BLaER1 treated with 17β-estradiol and CSF1 and Interleukin-3, amounts not matched to agents 10 nM and 100 nM (cell line): Measurements from ENCODE around the gene FCER1A.
A peak's percentile ranks its signal among the peaks of the same experiment; 100 is the strongest.

ENCODE experiments used
- H3K27ac ChIP-seq, 11 experiments: shearing (Covaris generic); formaldehyde crosslinking; 2 replicates each; pipeline ENCODE4 v1.8.1; 2022
- H3K27me3 ChIP-seq, 11 experiments: shearing (Covaris generic); formaldehyde crosslinking; 2 replicates each; pipeline ENCODE4 v1.8.1; 2022
- H3K36me3 ChIP-seq, 11 experiments: shearing (Covaris generic); formaldehyde crosslinking; 2 replicates each; pipeline ENCODE4 v1.8.1; 2022
- H3K4me1 ChIP-seq, 10 experiments: shearing (Covaris generic); formaldehyde crosslinking; 2 replicates each; pipeline ENCODE4 v1.8.1; 2022
- H3K4me2 ChIP-seq, 11 experiments: shearing (Covaris generic); formaldehyde crosslinking; 2 replicates each; pipeline ENCODE4 v1.8.1; 2022
- H3K4me3 ChIP-seq, 10 experiments: shearing (Covaris generic); formaldehyde crosslinking; 2 replicates each; pipeline ENCODE4 v1.8.1; 2022
- H3K9ac ChIP-seq, 11 experiments: shearing (Covaris generic); formaldehyde crosslinking; 2 replicates each; pipeline ENCODE4 v1.8.1; 2022
- H3K9me3 ChIP-seq, 11 experiments: shearing (Covaris generic); formaldehyde crosslinking; replicated peaks in 1 of 11; 2 replicates each; pipeline ENCODE4 v1.8.1; 2022
- H4K20me1 ChIP-seq, 11 experiments: shearing (Covaris generic); formaldehyde crosslinking; 2 replicates each; pipeline ENCODE4 v1.8.1; 2022
- Cebpa-rat ChIP-seq, 11 experiments: shearing (Covaris generic); IDR thresholded peaks; 2 replicates each; pipeline ENCODE4 v1.8.1; 2022

FCER1A gene

DNA sequence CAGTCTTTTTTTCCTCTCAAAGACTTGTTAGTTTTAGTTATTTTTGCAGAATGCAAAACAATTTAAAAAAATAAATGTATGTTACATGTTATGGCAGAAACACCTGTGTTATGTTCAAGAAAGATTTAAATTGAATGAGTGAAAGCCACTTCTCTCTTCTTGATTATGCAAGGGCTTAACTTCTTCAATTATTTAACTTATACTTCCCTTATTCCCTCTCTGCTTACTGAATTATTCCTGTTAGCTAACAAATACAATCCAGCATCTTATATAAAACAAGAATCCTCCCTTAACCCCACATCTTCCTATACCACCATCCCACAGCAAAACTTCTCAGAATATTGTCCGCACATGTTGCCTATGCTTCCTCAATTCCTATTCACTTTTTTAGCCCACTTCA lies 10.7 kb upstream of the FCER1A start:
- H3K4me3 ChIP-seq = no peak overlapping the region
- no peak overlapping the region for H3K9ac ChIP-seq
- no peaks in the 10 kb centered on the region for H4K20me1 ChIP-seq
- no peaks in the 10 kb centered on the region for H3K9me3 ChIP-seq
- peaks cover 0 to 14% (median 0%) of the 10 kb centered on the region in 10 experiments; a peak in 2 of 20 replicates for H3K4me1 ChIP-seq
- no peak overlapping the region for H3K27ac ChIP-seq
- no peaks in the 10 kb centered on the region for H3K27me3 ChIP-seq
- H3K4me2 ChIP-seq = peak overlapping the region in 1 of 11 experiments; percentile 26; a peak in 1 of 22 replicates
- no peaks in the 10 kb centered on the region for H3K36me3 ChIP-seq
- no peak for TF ChIP-seq Cebpa-rat (IDR thresholded peaks at IDR 0.05)

DNA sequence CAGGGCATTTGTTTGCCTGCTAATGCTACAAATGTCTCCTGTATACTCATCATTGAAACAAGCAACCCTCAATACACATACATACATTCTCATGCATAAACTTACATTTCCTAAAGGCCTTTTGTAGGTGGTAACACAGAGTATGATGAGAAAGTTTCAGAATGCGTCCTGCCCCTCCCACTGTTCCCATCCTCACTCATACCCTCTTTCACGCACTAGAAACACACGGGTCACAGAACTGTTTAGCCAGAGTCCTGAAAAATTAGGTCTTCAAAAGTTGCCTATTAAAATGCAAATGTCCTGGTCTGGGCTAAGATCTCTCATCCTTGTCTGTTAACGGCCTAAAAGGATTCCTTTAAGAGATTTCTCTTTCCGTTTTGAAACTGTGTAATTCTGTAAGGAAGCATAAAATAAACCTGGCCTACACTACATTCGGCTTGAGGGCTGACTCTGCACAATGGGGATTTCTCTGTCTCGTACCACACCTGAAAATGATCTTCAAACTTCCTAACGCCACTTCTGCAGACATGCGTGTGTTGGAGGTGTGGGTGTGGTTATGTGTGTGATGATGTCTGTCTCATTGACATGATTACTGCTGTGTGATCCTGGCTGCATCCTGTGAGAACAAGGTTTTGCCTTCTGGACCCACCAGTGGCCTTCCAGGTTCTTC lies 5.3 kb upstream of the FCER1A start:
- Histone ChIP-seq H3K4me2 (no peak overlapping the region), H3K27ac (no peak overlapping the region)

DNA sequence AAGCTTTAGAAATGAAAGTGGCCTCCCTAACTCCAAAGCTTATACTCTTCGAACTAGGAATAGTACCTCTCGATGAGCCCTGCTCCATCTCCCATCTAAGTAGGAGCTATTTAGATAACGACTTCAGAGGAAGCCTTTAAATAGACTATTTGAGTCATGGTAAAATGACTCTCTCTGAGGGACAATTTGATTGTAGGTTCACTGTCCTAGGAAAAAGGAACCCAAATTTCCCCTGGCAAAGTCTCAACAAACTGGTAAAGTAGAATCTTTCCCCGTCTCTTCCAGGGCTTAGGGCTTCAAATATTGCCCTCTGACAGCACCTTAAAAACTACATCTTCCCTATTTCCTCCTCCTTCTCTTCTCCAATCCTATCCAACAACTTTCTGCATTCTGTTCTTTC lies 2.0 kb upstream of the FCER1A start:
- TF ChIP-seq Cebpa-rat (IDR thresholded peaks at IDR 0.05) = no peak
- no peaks in the 10 kb centered on the region for H3K27me3 ChIP-seq
- H3K4me2 ChIP-seq = no peak overlapping the region; a peak in 1 of 22 replicates
- no peaks in the 10 kb centered on the region for H3K9me3 ChIP-seq
- no peak overlapping the region for H3K9ac ChIP-seq
- H3K4me1 ChIP-seq = peaks cover 0 to 16% (median 0%) of the 10 kb centered on the region in 10 experiments; a peak in 7 of 20 replicates
- no peaks in the 10 kb centered on the region for H4K20me1 ChIP-seq
- H3K36me3 ChIP-seq = no peaks in the 10 kb centered on the region
- H3K4me3 ChIP-seq = no peak overlapping the region
- H3K27ac ChIP-seq = no peak overlapping the region

More for the DNA sequence above, 5.3 kb upstream of the FCER1A start:
- H3K9me3 ChIP-seq = no peaks in the 10 kb centered on the region
- H3K4me3 ChIP-seq = no peak overlapping the region
- H3K36me3 ChIP-seq = no peaks in the 10 kb centered on the region
- peaks cover 0 to 5% (median 0%) of the 10 kb centered on the region in 10 experiments; a peak in 4 of 20 replicates for H3K4me1 ChIP-seq
- H3K9ac ChIP-seq = no peak overlapping the region
- H3K27me3 ChIP-seq = no peaks in the 10 kb centered on the region
- H4K20me1 ChIP-seq = no peaks in the 10 kb centered on the region
- TF ChIP-seq Cebpa-rat (IDR thresholded peaks at IDR 0.05) = no peak

DNA sequence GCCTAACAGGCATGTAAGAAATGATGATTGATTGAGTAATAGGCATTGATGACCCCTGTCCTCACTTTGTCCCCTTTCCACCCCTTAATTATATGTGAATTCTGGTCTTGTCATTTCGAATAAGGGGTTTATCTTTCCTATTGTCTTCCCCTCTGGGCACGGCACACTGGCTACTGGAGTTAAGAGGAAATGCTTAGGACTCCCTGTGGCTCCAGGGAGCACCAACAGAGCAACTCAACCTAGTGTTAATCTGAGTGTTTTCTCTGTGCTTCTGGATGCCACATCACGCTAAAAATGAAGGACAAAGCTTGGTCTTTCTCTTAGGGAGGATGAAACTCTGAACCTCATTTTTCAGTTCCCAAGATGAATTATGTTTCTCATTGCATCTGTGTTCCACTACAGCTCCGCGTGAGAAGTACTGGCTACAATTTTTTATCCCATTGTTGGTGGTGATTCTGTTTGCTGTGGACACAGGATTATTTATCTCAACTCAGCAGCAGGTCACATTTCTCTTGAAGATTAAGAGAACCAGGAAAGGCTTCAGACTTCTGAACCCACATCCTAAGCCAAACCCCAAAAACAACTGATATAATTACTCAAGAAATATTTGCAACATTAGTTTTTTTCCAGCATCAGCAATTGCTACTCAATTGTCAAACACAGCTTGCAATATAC lies 5.3 kb downstream of the FCER1A start:
- Histone ChIP-seq H3K27me3 (no peaks in the 10 kb centered on the region), H3K36me3 (no peaks in the 10 kb centered on the region), H3K9ac (no peak overlapping the region), H3K4me2 (no peak overlapping the region), H4K20me1 (no peaks in the 10 kb centered on the region), H3K27ac (no peak overlapping the region), H3K4me3 (no peak overlapping the region), H3K4me1 (peaks cover 0 to 5% (median 0%) of the 10 kb centered on the region in 10 experiments; a peak in 4 of 20 replicates), H3K9me3 (no peaks in the 10 kb centered on the region)
- no peak for TF ChIP-seq Cebpa-rat (IDR thresholded peaks at IDR 0.05)

DNA sequence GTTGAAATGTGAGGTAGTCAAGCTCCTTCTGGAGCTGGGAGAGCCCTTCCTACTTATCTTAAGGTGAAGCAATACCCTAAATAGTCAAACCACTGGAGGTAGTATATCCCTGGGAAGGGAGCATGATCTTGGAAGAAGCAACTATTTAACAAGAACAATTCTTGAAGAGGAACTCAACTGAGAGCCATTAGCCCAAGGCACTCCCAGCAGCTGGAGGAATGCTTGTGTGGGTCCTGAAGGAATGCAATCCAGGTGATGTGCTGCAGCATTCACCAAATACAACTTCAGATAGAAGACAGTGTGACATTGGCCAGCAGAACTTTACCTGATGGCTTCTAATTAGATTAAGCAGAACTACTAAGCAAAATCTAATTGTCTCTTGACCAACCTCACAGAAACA lies 9.5 kb downstream of the FCER1A start:
- H3K4me2 ChIP-seq = no peak overlapping the region
- H3K4me3 ChIP-seq = no peak overlapping the region
- TF ChIP-seq Cebpa-rat (IDR thresholded peaks at IDR 0.05) = no peak
- H3K27me3 ChIP-seq = no peaks in the 10 kb centered on the region
- no peak overlapping the region for H3K9ac ChIP-seq
- no peak overlapping the region for H3K27ac ChIP-seq
- H3K36me3 ChIP-seq = no peaks in the 10 kb centered on the region
- no peaks in the 10 kb centered on the region for H3K9me3 ChIP-seq
- H3K4me1 ChIP-seq = peaks cover 0 to 18% (median 5%) of the 10 kb centered on the region in 10 experiments; a peak in 10 of 20 replicates
- no peaks in the 10 kb centered on the region for H4K20me1 ChIP-seq

DNA sequence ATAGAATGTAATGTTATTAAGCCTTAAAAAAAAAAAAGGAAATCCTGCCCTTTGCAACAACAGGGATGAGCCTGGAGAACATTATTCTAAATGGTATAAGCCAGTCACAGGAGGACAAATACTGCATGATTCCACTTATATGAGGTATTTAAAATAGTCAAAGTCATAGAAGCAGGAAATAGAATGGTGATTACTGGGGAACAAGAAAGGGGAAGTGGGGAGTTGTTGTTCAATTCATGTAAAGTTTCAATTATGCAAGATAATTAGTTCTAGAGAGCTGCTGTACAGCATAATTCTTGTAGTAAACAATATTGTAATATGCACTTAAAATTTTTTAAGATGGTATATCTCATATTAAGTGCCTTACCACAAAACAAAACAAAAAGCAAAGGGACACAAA lies 13.2 kb downstream of the FCER1A start:
- Histone ChIP-seq H3K9me3 (no peaks in the 10 kb centered on the region), H3K36me3 (no peaks in the 10 kb centered on the region), H3K27ac (no peak overlapping the region), H3K4me1 (peaks cover 0 to 32% (median 5%) of the 10 kb centered on the region in 10 experiments; a peak in 10 of 20 replicates), H3K4me2 (peak overlapping the region in 7 of 11 experiments; percentile 11 to 67 (median 43); a peak in 7 of 22 replicates), H3K4me3 (no peak overlapping the region), H4K20me1 (no peaks in the 10 kb centered on the region), H3K9ac (no peak overlapping the region), H3K27me3 (no peaks in the 10 kb centered on the region)
- no peak for TF ChIP-seq Cebpa-rat (IDR thresholded peaks at IDR 0.05)

DNA sequence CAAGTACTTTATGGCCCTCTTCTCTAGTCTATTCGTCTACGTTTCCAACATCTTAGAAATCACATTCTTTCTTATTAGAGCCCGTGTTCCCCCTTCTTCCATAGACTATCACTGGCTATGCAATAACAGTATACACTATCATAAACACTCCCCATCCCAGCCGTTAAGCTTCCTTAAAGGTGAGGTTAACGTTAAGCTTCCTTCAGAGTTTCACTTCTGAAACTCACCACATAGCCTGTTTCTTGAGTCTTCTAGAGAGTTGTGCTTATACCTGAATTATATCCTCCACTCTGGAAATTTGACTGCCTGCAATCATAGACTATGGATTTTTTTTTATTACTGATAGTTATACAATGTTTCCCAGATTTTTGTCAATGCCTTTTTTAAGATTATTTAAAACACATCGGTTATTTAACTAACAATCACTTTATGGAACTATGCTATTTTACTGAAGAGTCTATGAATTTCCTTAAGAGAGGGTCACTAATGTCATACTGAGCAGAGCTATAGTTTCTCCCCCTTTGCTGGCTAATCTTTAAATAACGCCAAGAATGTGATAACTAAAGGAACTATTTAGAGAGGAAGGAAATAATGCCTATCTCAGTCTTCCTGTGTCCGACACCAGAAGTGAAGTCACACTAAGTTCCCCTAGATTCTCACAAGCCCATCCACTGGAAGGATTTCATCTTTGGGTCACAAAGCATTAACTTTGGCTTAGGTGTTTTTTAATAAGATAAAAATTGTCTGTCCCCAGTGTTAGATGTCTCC lies 16.8 kb downstream of the FCER1A start:
- H3K27me3 ChIP-seq = no peaks in the 10 kb centered on the region
- peaks cover 0 to 32% (median 5%) of the 10 kb centered on the region in 10 experiments; a peak in 10 of 20 replicates for H3K4me1 ChIP-seq
- no peak overlapping the region for H3K9ac ChIP-seq
- peak overlapping the region in 4 of 11 experiments; percentile 24 to 52 (median 38); a peak in 7 of 22 replicates for H3K4me2 ChIP-seq
- no peak overlapping the region for H3K4me3 ChIP-seq
- H4K20me1 ChIP-seq = no peaks in the 10 kb centered on the region
- H3K27ac ChIP-seq = no peak overlapping the region
- no peaks in the 10 kb centered on the region for H3K9me3 ChIP-seq
- no peaks in the 10 kb centered on the region for H3K36me3 ChIP-seq
- no peak for TF ChIP-seq Cebpa-rat (IDR thresholded peaks at IDR 0.05)

DNA sequence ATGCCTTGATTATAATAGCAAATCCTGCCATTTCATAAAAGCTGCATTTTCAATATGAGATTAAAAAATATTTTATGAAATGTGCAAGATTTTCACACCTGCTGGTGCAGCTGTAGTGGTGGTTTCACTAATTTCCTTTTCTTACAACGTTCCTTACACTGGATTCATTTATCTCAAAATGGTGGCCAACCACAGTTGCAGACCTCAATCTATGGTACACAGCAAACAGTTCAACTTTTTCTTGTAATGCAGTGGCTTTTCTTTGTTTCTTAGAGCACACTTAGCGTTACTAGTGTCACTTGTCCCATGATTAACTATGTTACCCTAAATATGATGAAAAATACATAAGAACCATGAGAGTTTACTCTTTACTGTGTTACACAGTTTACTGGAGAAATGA lies 32.7 kb downstream of the FCER1A start:
- Histone ChIP-seq H3K4me1 (no peaks in the 10 kb centered on the region), H3K9me3 (no peaks in the 10 kb centered on the region; a peak in 1 of 22 replicates), H3K36me3 (no peaks in the 10 kb centered on the region), H3K9ac (no peak overlapping the region), H4K20me1 (no peaks in the 10 kb centered on the region), H3K27me3 (no peaks in the 10 kb centered on the region), H3K4me2 (no peak overlapping the region), H3K27ac (no peak overlapping the region), H3K4me3 (no peak overlapping the region)
- no peak for TF ChIP-seq Cebpa-rat (IDR thresholded peaks at IDR 0.05)

DNA sequence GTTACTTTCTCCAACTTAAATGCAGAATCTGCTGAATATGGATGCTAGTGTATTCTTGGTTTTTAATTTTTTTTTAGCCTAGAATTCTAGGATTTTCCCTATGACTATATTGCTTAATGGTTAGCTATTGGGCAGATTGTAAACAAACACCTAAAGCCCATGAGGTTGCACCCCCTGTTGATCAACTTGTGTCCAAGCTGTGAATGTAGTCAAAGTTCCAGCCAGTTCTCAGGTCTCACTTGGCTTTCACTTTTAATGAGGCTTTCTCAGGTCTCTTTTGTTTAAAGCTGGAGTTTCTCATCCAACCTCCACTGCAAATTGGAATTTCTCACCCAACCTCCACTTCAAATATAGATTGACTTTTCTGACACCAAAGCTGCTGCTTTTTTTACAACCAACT lies 35.9 kb downstream of the FCER1A start:
- H3K4me2 ChIP-seq = no peak overlapping the region
- no peak overlapping the region for H3K4me3 ChIP-seq
- no peak for TF ChIP-seq Cebpa-rat (IDR thresholded peaks at IDR 0.05)
- H3K9me3 ChIP-seq = no peaks in the 10 kb centered on the region; a peak in 1 of 22 replicates
- no peaks in the 10 kb centered on the region for H3K27me3 ChIP-seq
- no peak overlapping the region for H3K9ac ChIP-seq
- H3K27ac ChIP-seq = no peak overlapping the region
- peaks cover 0 to 18% (median 9%) of the 10 kb centered on the region in 10 experiments; a peak in 12 of 20 replicates for H3K4me1 ChIP-seq
- no peaks in the 10 kb centered on the region for H4K20me1 ChIP-seq
- no peaks in the 10 kb centered on the region for H3K36me3 ChIP-seq
